ENCODE measurements around the gene SOX30.
A peak's percentile ranks its signal among the peaks of the same experiment; 100 is the strongest.
"Not testable (repeated sequence)": the region's sequence is repeated elsewhere in the genome, so short reads cannot be mapped to it uniquely, and the experiment has no call there.

SOX30 gene

DNA sequence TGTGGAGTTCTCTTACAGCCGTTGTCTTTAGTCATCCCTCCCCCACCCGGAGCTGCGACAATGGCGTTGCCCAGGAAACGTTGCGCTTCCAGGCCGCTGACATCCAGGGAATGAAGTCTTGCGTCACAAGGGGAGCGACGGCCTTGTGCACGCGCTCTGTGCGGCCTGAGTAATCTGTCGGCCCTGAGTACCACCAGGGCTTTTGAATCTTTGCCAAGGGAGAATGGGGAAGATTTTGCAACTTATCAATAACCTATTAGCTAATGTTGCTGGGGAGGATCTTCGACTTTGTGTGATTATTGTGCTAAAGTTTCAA is at the start of gene SOX30:
Gene SOX30 (minus strand): TSS at position 62 of the 316 bp plus-strand sequence. CDS start 360 bp downstream, outside the sequence.
- H3K27ac ChIP-seq, result no peak within 1 kb of the TSS
- TF ChIP-seq, protein P1, sequence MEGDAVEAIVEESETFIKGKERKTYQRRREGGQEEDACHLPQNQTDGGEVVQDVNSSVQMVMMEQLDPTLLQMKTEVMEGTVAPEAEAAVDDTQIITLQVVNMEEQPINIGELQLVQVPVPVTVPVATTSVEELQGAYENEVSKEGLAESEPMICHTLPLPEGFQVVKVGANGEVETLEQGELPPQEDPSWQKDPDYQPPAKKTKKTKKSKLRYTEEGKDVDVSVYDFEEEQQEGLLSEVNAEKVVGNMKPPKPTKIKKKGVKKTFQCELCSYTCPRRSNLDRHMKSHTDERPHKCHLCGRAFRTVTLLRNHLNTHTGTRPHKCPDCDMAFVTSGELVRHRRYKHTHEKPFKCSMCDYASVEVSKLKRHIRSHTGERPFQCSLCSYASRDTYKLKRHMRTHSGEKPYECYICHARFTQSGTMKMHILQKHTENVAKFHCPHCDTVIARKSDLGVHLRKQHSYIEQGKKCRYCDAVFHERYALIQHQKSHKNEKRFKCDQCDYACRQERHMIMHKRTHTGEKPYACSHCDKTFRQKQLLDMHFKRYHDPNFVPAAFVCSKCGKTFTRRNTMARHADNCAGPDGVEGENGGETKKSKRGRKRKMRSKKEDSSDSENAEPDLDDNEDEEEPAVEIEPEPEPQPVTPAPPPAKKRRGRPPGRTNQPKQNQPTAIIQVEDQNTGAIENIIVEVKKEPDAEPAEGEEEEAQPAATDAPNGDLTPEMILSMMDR (IDR thresholded peaks at IDR 0.05), result no peak
- no peak for TF ChIP-seq ZFX (IDR thresholded peaks at IDR 0.05; ENCODE audit: borderline replicate concordance)

DNA sequence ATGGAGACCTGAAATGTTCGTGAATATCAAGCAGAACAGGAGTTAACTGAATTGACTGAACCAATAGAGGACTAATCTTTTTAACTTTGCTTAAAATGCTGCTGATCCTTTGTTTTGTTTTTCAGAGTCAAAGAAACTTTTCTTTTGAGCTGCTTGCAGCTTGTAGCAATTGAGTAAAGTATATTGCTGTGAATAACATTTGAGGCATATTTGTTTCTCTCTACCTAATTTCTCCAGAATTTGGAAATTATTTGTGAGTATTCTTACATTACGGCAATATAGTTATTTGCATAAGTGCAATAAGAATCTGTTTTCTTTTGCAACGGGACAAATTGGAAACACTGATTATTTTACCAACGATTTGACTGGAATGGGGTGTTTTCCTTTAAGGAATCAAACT is 46.4 kb upstream of the SOX30 start:
- not testable (repeated sequence) for H3K27ac ChIP-seq

DNA sequence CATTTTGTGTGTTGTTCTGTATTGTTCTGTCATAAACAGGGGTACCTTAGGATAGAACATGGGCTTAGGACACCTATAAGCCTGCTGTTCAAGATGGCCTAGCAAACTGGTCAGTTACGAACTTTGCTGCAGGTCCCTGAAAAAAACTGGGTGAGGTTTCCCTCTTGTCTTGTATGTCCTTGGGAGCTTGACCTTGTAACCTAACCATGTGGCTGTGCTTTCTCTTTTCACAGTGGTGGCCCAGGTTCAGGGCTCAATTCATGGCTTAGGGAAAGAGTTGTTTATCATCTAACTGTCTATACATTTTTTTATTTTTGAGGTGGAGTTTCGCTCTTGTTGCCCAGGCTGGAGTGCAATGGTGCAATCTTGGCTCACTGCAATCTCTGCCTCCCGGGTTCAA is 43.9 kb upstream of the SOX30 start:
- H3K27ac ChIP-seq, result not testable (repeated sequence)

DNA sequence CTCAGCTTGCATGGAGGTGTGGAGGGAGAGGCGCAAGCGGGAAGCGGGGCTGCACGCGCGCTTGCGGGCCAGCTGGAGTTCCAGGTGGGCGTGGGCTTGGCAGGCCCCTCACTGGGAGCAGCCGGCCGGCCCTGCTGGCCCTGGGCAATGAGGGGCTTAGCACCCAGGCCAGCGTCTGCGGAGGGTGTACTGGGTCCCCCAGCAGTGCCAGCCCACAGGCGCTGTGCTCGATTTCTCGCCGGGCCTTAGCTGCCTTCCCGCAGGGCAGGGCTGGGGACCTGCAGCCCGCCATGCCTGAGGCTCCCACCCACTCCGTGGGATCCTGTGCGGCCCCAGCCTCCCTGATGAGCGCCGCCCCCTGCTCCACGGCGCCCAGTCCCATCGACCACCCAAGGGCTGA is 41.6 kb upstream of the SOX30 start:
- H3K27ac ChIP-seq, result not testable (repeated sequence)

DNA sequence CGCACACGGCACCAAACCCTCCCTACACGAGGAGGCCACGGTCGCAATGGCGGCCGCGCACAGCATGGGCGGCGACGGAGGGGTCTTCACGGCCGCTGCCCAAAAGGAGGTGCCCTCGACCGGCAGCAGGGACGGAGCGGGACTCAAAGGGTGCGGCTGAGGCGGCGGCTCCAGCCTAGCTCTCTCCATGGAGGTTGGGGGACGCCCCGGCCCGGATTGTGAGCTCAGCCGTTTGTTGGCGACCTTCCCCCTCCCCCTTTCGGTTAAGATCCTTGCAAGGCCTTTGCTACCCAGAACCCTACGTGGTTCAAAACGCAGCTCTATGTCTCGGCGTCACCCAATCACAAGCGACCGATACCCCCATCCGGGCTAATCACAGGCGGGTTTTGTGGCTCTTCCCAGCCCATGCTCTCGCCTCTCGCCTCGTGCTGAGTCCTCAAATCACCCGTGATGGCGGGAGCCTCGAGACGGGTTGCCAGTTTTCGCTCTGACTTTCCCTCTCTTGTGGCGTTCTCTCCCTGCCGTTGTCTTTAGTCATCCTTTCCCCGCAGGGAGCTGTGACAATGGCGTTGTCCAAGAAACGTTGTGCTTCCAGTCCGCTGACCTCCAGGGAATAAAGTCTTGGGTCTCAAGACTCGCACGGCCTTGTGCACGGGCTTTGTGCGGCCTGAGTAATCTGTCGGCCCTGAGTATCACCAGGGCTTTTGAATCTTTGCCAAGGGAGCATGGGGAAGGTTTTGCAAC is 38.6 kb upstream of the SOX30 start:
- H3K27ac ChIP-seq, result no peak overlapping the region
- TF ChIP-seq ZFX (IDR thresholded peaks at IDR 0.05; ENCODE audit: borderline replicate concordance), result no peak
- TF ChIP-seq, protein P1 (IDR thresholded peaks at IDR 0.05), result no peak

DNA sequence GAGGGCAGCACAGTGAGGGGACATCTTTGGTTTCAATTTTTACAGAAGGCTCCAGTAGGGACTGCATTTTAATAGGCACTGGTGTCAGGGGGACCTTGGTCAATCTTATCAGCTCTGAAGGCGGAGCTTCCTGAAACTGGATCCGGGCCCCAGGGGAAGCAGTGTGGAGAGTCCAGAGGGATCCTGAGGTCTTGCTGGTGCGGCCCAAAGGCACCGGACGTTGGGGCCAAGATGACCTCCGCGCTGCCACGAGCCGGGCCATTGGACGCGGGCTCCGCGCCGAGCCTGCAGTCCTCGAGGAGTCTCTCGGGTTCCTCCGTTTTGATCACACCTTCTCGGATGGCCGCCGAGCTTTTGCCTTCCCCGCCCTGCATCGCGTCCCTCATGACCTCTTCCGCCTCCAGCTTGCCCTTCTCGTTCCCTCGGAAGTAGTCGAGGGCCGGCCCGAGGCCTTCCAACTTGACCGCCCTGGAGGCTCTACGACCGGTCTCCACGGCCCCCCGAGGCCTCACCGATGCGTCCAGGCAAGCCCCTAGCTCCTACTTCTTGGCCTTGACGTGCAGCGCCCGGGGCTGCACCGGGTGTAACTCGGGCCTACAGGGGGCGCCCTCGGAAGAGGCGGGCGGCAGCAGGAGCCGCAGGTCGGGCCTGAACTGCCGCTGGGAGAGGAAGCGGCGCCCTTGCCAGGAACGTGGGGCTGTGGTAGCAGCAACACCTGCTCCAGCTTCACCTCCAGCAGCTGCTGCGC is 37.9 kb upstream of the SOX30 start:
- no peak overlapping the region for H3K27ac ChIP-seq
- no peak for TF ChIP-seq ZFX (IDR thresholded peaks at IDR 0.05; ENCODE audit: borderline replicate concordance)
- TF ChIP-seq, protein P1 (IDR thresholded peaks at IDR 0.05), result peak; percentile 18; the same call in 1 of the 2 replicates

DNA sequence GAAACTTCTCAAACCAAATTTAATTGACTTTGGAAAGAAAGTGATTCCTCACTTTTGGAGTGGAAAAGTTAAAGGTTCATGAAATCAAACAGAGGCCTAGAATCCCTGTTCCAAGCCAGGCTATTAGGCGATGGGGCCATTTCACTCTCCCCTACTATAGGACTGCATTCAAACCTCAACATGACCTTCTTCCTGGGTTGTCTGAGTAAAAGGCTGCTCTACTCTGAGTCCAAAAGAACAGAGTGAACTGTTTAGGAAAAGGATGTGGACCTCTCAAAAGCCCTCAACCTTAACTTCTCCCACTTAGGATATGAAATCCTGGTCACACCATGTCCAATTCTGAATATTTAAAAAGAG is 34.9 kb upstream of the SOX30 start:
- no peak for TF ChIP-seq ZFX (IDR thresholded peaks at IDR 0.05; ENCODE audit: borderline replicate concordance)
- TF ChIP-seq, protein P1 (IDR thresholded peaks at IDR 0.05), result no peak
- H3K27ac ChIP-seq, result no peak overlapping the region

DNA sequence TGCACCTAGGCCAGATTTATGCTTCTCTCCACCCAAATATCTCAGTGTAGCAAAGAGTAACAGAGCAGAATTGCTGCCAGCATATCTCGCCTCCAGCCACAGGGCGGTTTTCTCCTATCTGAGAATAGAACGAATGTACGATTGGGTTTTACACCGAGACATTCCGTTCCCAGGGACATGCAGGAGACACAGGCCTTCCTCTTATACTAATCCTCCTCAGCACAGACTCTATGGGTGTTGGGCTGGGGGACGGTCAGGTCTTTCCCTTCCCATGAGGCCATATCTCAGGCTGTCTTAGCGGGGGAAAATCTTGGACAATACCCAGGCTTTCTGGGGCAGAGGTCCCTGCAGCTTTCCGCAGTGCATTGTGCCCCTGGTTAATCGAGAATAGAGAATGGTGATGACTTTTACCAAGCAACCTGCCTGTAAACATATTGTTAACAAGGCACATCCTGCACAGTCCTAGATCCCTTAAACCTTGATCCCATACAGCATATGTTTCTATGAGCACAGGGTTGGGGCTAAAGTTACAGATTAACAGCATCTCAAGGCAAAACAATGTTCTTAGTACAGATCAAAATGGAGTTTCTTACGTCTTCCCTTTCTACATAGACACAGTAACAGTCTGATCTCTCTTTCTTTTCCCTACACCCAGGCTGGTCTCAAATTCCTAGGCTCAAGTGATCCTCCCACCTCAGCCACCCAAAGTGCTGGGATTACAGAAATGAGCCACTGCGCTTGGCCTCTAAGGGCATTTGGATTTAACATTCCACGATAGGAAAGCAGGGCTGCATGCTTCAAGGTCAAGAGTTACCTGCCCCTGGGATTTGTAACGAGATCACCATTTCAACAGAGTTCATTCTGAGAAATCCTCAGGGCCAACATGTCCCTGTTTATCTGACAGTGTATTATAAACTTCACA is 34.3 kb upstream of the SOX30 start:
- H3K27ac ChIP-seq, result not testable (repeated sequence)

DNA sequence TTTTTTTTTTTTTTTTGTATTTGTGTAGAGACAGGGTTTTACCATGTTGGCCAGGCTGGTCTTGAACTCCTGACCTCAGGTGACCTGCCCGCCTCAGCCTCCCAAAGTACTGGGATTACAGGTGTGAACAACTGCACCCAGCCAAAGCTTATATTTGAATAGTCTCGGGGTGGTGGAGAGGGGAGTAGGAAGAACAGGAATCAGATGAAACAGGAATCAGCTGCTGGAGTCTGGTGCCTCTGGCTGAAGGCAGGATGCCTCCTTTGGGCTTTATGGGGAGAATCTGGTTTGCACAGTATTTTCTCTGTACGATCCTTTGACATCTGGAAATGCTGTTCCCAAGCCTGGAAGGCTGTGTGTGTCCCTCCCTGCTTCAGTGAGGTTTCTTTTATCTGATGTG is 30.0 kb upstream of the SOX30 start:
- TF ChIP-seq, protein P1 (IDR thresholded peaks at IDR 0.05), result no peak
- no peak for TF ChIP-seq ZFX (IDR thresholded peaks at IDR 0.05; ENCODE audit: borderline replicate concordance)
- H3K27ac ChIP-seq, result no peak overlapping the region

Data from 22Rv1 (cell line).